OCI-LY1 (cell line): Measurements from ENCODE around the gene CDR2.

Experiments
- H2AFZ ChIP-seq: fragments of 200-600 bp; sonication (generic), shearing (Covaris generic); 2 replicates; pipeline ENCODE4 v1.6.0; 2014; ENCODE audit warnings: antibody characterized with exemption, mild to moderate bottlenecking, low read length
- H3F3A ChIP-seq: fragments of 200-600 bp; sonication (generic), shearing (Covaris generic); 2 replicates; pipeline ENCODE4 v1.6.0; 2014; ENCODE audit warnings: mild to moderate bottlenecking, antibody characterized with exemption, low read length, moderate library complexity; ENCODE audit not compliant: insufficient read depth
- H3K27ac ChIP-seq: fragments of 200-600 bp; sonication (generic); 2 replicates; pipeline ENCODE4 v1.5.1; 2014; ENCODE audit warnings: low read length, mixed run types, mild to moderate bottlenecking, low read depth; ENCODE audit not compliant: poor library complexity, severe bottlenecking
- H3K27me3 ChIP-seq: fragments of 200-600 bp; sonication (generic); 2 replicates; pipeline ENCODE4 v1.6.0; 2014; ENCODE audit warnings: antibody characterized with exemption, mild to moderate bottlenecking, low read length, moderate library complexity; ENCODE audit not compliant: insufficient read depth
- H3K36me3 ChIP-seq: fragments of 200-600 bp; sonication (generic); 2 replicates; pipeline ENCODE4 v1.6.1; 2014; ENCODE audit warnings: mild to moderate bottlenecking, antibody characterized with exemption, low read length, moderate library complexity, mixed read lengths; ENCODE audit not compliant: insufficient read depth
- H3K4me1 ChIP-seq: fragments of 200-600 bp; sonication (generic); 2 replicates; pipeline ENCODE4 v1.5.1; 2014; ENCODE audit warnings: mild to moderate bottlenecking, low read length, moderate library complexity; ENCODE audit not compliant: insufficient read depth, severe bottlenecking
- H3K4me2 ChIP-seq: fragments of 200-600 bp; sonication (generic), shearing (Covaris generic); 2 replicates; pipeline ENCODE4 v1.6.1; 2014; ENCODE audit warnings: low read length
- H3K4me3 ChIP-seq: fragments of 200-600 bp; sonication (generic); 2 replicates; pipeline ENCODE4 v1.5.1; 2014; ENCODE audit warnings: low read length, low read depth, mild to moderate bottlenecking, mixed read lengths; ENCODE audit not compliant: poor library complexity, severe bottlenecking
- H3K79me2 ChIP-seq: fragments of 200-600 bp; shearing (Covaris generic); 2 replicates; pipeline ENCODE4 v1.6.1; 2016; ENCODE audit warnings: mixed run types, low read length, mixed read lengths; ENCODE audit not compliant: insufficient read depth
- H3K9ac ChIP-seq: fragments of 200-600 bp; sonication (generic), shearing (Covaris generic); 2 replicates; pipeline ENCODE4 v1.6.1; 2014; ENCODE audit warnings: mild to moderate bottlenecking, low read length, mixed read lengths
- H3K9me2 ChIP-seq: fragments of 200-600 bp; sonication (generic), shearing (Covaris generic); 2 replicates; pipeline ENCODE4 v1.6.1; 2014; ENCODE audit warnings: low read depth, mild to moderate bottlenecking, low read length, mixed read lengths
- H3K9me3 ChIP-seq: fragments of 200-600 bp; shearing (Covaris generic); 2 replicates; pipeline ENCODE4 v1.6.1; 2014; ENCODE audit warnings: low read length, mixed read lengths
- H4K20me1 ChIP-seq: fragments of 200-600 bp; sonication (generic), shearing (Covaris generic); 2 replicates; pipeline ENCODE4 v1.6.0; 2016; ENCODE audit warnings: mild to moderate bottlenecking, low read length; ENCODE audit not compliant: insufficient read depth
- CTCF ChIP-seq: fragments of 200-600 bp; sonication (generic), shearing (Covaris generic); IDR thresholded peaks from 2 replicates; pipeline ENCODE4 v1.5.1; 2017; ENCODE audit warnings: mild to moderate bottlenecking, antibody characterized with exemption, low read length, moderate library complexity, mixed read lengths
- EZH2 ChIP-seq: fragments of 200-600 bp; sonication (generic), shearing (Covaris generic); IDR thresholded peaks from 2 replicates; pipeline ENCODE4 v1.8.0; 2017; ENCODE audit warnings: borderline replicate concordance, mixed run types, mild to moderate bottlenecking, antibody characterized with exemption, low read length, moderate library complexity, mixed read lengths

The CDR2 gene

GRCh38 chr16:22325598-22326368 is 48.6 kb downstream of the CDR2 start:
- Histone ChIP-seq H3K4me1 (no peaks in the 10 kb centered on the region), H4K20me1 (no peaks in the 10 kb centered on the region), H3K79me2 (no peaks in the 10 kb centered on the region), H3K4me3 (no peak overlapping the region), H3K27ac (no peak overlapping the region), H3K4me2 (no peak overlapping the region), H3K27me3 (no peaks in the 10 kb centered on the region), H3K36me3 (peaks cover 92% of the 10 kb centered on the region), H2AFZ (no peak overlapping the region), H3K9me2 (no peaks in the 10 kb centered on the region), H3K9ac (no peak overlapping the region), H3F3A (no peaks in the 10 kb centered on the region), H3K9me3 (no peaks in the 10 kb centered on the region)
- TF ChIP-seq CTCF (no peak), EZH2 (no peak)

GRCh38 chr16:22324787-22325597 is 49.4 kb downstream of the CDR2 start:
- Histone ChIP-seq H3K27me3 (no peaks in the 10 kb centered on the region), H3F3A (no peaks in the 10 kb centered on the region), H3K9me3 (no peaks in the 10 kb centered on the region), H3K9me2 (no peaks in the 10 kb centered on the region), H4K20me1 (no peaks in the 10 kb centered on the region), H3K27ac (no peak overlapping the region), H3K9ac (no peak overlapping the region), H3K4me2 (no peak overlapping the region), H3K4me1 (no peaks in the 10 kb centered on the region), H3K79me2 (no peaks in the 10 kb centered on the region), H3K4me3 (no peak overlapping the region), H3K36me3 (peaks cover 92% of the 10 kb centered on the region), H2AFZ (no peak overlapping the region)
- no peak for TF ChIP-seq EZH2
- no peak for TF ChIP-seq CTCF

GRCh38 chr16:22323959-22324786 is 50.2 kb downstream of the CDR2 start:
- H3K36me3 ChIP-seq, result peaks cover 90% of the 10 kb centered on the region
- no peaks in the 10 kb centered on the region for H3K79me2 ChIP-seq
- H4K20me1 ChIP-seq, result no peaks in the 10 kb centered on the region

More at GRCh38 chr16:22323959-22324786, 50.2 kb downstream of the CDR2 start:
- Histone ChIP-seq H3K9ac (no peak overlapping the region), H3K4me2 (no peak overlapping the region), H2AFZ (no peak overlapping the region), H3K9me3 (no peaks in the 10 kb centered on the region), H3K27me3 (no peaks in the 10 kb centered on the region), H3K4me3 (no peak overlapping the region), H3F3A (no peaks in the 10 kb centered on the region), H3K4me1 (no peaks in the 10 kb centered on the region), H3K9me2 (no peaks in the 10 kb centered on the region), H3K27ac (no peak overlapping the region)
- TF ChIP-seq EZH2, result no peak
